KMS-11 (cell line): Measurements from ENCODE around the gene RABEP1.

Experiments used
- H2AFZ ChIP-seq: fragments of 200-600 bp; sonication (generic); 2 replicates; pipeline ENCODE4 v1.6.1; 2016; ENCODE audit warnings: antibody characterized with exemption, mixed run types, low read depth
- H3K27ac ChIP-seq: fragments of 200-600 bp; sonication (generic); 2 replicates; pipeline ENCODE4 v1.6.1; 2016; ENCODE audit warnings: mild to moderate bottlenecking, mixed run types
- H3K27me3 ChIP-seq: fragments of 200-600 bp; sonication (generic); 2 replicates; pipeline ENCODE4 v1.6.1; 2017; ENCODE audit warnings: mild to moderate bottlenecking, low read depth, mixed run types, moderate library complexity; ENCODE audit not compliant: insufficient read depth
- H3K36me3 ChIP-seq: fragments of 200-600 bp; sonication (generic); 2 replicates; pipeline ENCODE4 v1.6.1; 2017; ENCODE audit warnings: mild to moderate bottlenecking, mixed run types; ENCODE audit not compliant: insufficient read depth
- H3K4me1 ChIP-seq: fragments of 200-600 bp; sonication (generic); 2 replicates; pipeline ENCODE4 v1.6.1; 2016; ENCODE audit warnings: mild to moderate bottlenecking, low read depth, mixed run types; ENCODE audit not compliant: poor library complexity, severe bottlenecking
- H3K4me2 ChIP-seq: fragments of 200-600 bp; sonication (generic); 2 replicates; pipeline ENCODE4 v1.7.0; 2016; ENCODE audit warnings: mild to moderate bottlenecking, mixed run types
- H3K4me3 ChIP-seq: fragments of 200-600 bp; sonication (generic); IDR thresholded peaks from 2 replicates; pipeline ENCODE4 v1.6.1; 2017; ENCODE audit warnings: low read depth, low read length, mixed read lengths; ENCODE audit not compliant: insufficient read depth
- H3K79me2 ChIP-seq: fragments of 200-600 bp; sonication (generic); 2 replicates; pipeline ENCODE4 v1.6.1; 2016; ENCODE audit warnings: low read depth, mixed run types; ENCODE audit not compliant: insufficient read depth
- H3K9ac ChIP-seq: fragments of 200-600 bp; sonication (generic); 2 replicates; pipeline ENCODE4 v1.6.1; 2016; ENCODE audit warnings: mild to moderate bottlenecking, mixed run types
- H4K20me1 ChIP-seq: fragments of 200-600 bp; sonication (generic); 2 replicates; pipeline ENCODE4 v1.6.1; 2016; ENCODE audit warnings: mild to moderate bottlenecking, mixed run types; ENCODE audit not compliant: insufficient read depth
- TF ChIP-seq, protein P1 (sequence below): fragments of 200-600 bp; sonication (generic); conservative IDR thresholded peaks from 2 replicates; pipeline ENCODE4 v1.6.1; 2017; ENCODE audit warnings: low read depth, mild to moderate bottlenecking, antibody characterized with exemption, low read length, moderate library complexity, mixed read lengths

Gene RABEP1

GRCh38 chr17:5391678-5392077 is 109.6 kb downstream of the RABEP1 start:
- TF ChIP-seq, protein P1, sequence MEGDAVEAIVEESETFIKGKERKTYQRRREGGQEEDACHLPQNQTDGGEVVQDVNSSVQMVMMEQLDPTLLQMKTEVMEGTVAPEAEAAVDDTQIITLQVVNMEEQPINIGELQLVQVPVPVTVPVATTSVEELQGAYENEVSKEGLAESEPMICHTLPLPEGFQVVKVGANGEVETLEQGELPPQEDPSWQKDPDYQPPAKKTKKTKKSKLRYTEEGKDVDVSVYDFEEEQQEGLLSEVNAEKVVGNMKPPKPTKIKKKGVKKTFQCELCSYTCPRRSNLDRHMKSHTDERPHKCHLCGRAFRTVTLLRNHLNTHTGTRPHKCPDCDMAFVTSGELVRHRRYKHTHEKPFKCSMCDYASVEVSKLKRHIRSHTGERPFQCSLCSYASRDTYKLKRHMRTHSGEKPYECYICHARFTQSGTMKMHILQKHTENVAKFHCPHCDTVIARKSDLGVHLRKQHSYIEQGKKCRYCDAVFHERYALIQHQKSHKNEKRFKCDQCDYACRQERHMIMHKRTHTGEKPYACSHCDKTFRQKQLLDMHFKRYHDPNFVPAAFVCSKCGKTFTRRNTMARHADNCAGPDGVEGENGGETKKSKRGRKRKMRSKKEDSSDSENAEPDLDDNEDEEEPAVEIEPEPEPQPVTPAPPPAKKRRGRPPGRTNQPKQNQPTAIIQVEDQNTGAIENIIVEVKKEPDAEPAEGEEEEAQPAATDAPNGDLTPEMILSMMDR, result no peak
- H3K4me3 ChIP-seq, result no peak overlapping the region
- no peaks in the 10 kb centered on the region for H3K79me2 ChIP-seq
- no peak overlapping the region for H3K27ac ChIP-seq
- H4K20me1 ChIP-seq, result no peaks in the 10 kb centered on the region
- no peak overlapping the region for H3K4me2 ChIP-seq
- H2AFZ ChIP-seq, result no peak overlapping the region
- H3K27me3 ChIP-seq, result no peaks in the 10 kb centered on the region
- no peak overlapping the region for H3K9ac ChIP-seq
- H3K36me3 ChIP-seq, result no peaks in the 10 kb centered on the region
- no peaks in the 10 kb centered on the region for H3K4me1 ChIP-seq

- Histone ChIP-seq H3K4me1 (no peaks in the 10 kb centered on the region), H3K4me3 (no peak overlapping the region), H3K27me3 (no peaks in the 10 kb centered on the region), H3K36me3 (no peaks in the 10 kb centered on the region), H3K27ac (no peak overlapping the region), H3K79me2 (no peaks in the 10 kb centered on the region), H3K9ac (no peak overlapping the region), H2AFZ (no peak overlapping the region), H3K4me2 (no peak overlapping the region), H4K20me1 (no peaks in the 10 kb centered on the region)
- TF ChIP-seq, protein P1, result no peak
These were observed 114.5 kb downstream of the RABEP1 start for GRCh38 chr17:5396612-5397011.

GRCh38 chr17:5399767-5400166 is 117.7 kb downstream of the RABEP1 start:
- Histone ChIP-seq H3K4me2 (no peak overlapping the region), H2AFZ (no peak overlapping the region), H3K79me2 (no peaks in the 10 kb centered on the region), H3K9ac (no peak overlapping the region), H3K27ac (no peak overlapping the region), H3K4me1 (no peaks in the 10 kb centered on the region), H3K27me3 (no peaks in the 10 kb centered on the region), H3K36me3 (no peaks in the 10 kb centered on the region), H3K4me3 (no peak overlapping the region), H4K20me1 (no peaks in the 10 kb centered on the region)
- TF ChIP-seq, protein P1, result no peak

GRCh38 chr17:5405400-5405799 is 123.3 kb downstream of the RABEP1 start:
- H3K27me3 ChIP-seq, result no peaks in the 10 kb centered on the region
- TF ChIP-seq, protein P1, result no peak
- H3K4me3 ChIP-seq, result no peak overlapping the region
- no peaks in the 10 kb centered on the region for H3K79me2 ChIP-seq
- no peak overlapping the region for H3K4me2 ChIP-seq
- no peak overlapping the region for H3K27ac ChIP-seq
- H4K20me1 ChIP-seq, result no peaks in the 10 kb centered on the region
- no peak overlapping the region for H2AFZ ChIP-seq
- no peaks in the 10 kb centered on the region for H3K36me3 ChIP-seq
- no peaks in the 10 kb centered on the region for H3K4me1 ChIP-seq
- H3K9ac ChIP-seq, result no peak overlapping the region

DNA sequence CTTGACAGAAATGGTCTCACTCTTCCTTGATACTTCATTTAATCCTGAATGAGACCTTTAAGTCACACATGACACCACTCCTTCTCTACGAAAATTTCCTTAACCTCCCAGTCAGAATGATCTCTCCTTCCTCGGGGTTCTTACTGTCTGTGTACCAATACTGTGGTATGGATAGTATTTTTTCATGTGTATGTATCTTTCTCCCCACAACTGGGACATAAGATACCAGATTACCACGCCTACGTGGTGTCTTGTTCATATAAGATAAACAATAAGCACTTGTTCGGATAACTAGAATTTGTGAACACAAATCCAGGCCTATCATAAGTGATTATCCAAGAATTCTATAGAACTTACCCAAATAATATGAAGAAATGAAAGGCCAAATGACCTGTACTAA is 126.1 kb downstream of the RABEP1 start:
- Histone ChIP-seq H3K36me3 (no peaks in the 10 kb centered on the region), H3K27ac (no peak overlapping the region), H3K27me3 (no peaks in the 10 kb centered on the region), H3K9ac (no peak overlapping the region), H3K4me2 (no peak overlapping the region), H3K4me1 (no peaks in the 10 kb centered on the region), H3K4me3 (no peak overlapping the region), H4K20me1 (no peaks in the 10 kb centered on the region), H3K79me2 (no peaks in the 10 kb centered on the region), H2AFZ (no peak overlapping the region)
- TF ChIP-seq, protein P1, result no peak
